Sigmoid colon (tissue), 7 donors: Measurements from ENCODE around the gene AP1G1. TPM values are rescaled to one million over a fixed set of nuclear protein-coding genes. Genes with fewer than 3 reads are reported as not detected.
A peak's percentile ranks its signal among the peaks of the same experiment; 100 is the strongest.
"Not testable (repeated sequence)": the region's sequence is repeated elsewhere in the genome, so short reads cannot be mapped to it uniquely, and the experiment has no call there.

Experiments
- DNase-seq: peaks from one replicate; pipeline ENCODE4 v3.0.0-alpha.2; 2019
- H3K27ac ChIP-seq, 4 donors: fragments of 200-600 bp; sonication (generic); one replicate each; pipeline ENCODE4 v1.5.1; 2016 to 2019; ENCODE audit warnings: mild to moderate bottlenecking in 1 of 4
- H3K27me3 ChIP-seq, 3 donors: fragments of 200-600 bp; sonication (generic); one replicate each; pipeline ENCODE4 v1.5.1; 2019; ENCODE audit warnings: mild to moderate bottlenecking in 1 of 3
- H3K36me3 ChIP-seq, 4 donors: fragments of 200-600 bp; sonication (generic); one replicate each; pipeline ENCODE4 v1.5.1; 2016 to 2019
- H3K4me1 ChIP-seq, 4 donors: fragments of 200-600 bp; sonication (generic); one replicate each; pipeline ENCODE4 v1.5.1; 2017 to 2019
- H3K4me3 ChIP-seq, 4 donors: fragments of 200-600 bp; sonication (generic); one replicate each; pipeline ENCODE4 v1.5.1; 2017 to 2019; ENCODE audit warnings: mild to moderate bottlenecking in 2 of 4, moderate library complexity in 1 of 4
- H3K9me3 ChIP-seq, 4 donors: fragments of 200-600 bp in 3 of 4; sonication (generic) in 3 of 4; one replicate each; pipeline versions ENCODE4 v1.5.1 to v1.6.1; 2013 to 2019
- EP300 ChIP-seq, 4 donors: sonication (generic); formaldehyde crosslinking; IDR thresholded peaks; one replicate each; pipeline ENCODE4 v1.6.1; 2017; ENCODE audit warnings: antibody characterized with exemption in 4 of 4
- POLR2A ChIP-seq, 2 donors: fragments of 450-650 bp; IDR thresholded peaks; one replicate each; pipeline ENCODE4 v1.6.1; 2016; ENCODE audit warnings: antibody characterized with exemption in 2 of 2, mild to moderate bottlenecking in 2 of 2, moderate library complexity in 2 of 2
- POLR2AphosphoS5 ChIP-seq, 4 donors: sonication (generic); formaldehyde crosslinking; IDR thresholded peaks; one replicate each; pipeline ENCODE4 v1.6.1; 2017; ENCODE audit warnings: antibody characterized with exemption in 4 of 4
- WGBS, 2 donors: extraction: QIAGEN DNeasy Blood & Tissue Kit; methylation state at CpG; one replicate each; pipeline ENCODE4 v1.1.7; 2013; 5-methylcytosine and 5-hydroxymethylcytosine counted together
- intact Hi-C: fragments of 100-400 bp; cut with DNase I; formaldehyde crosslinking; loops from one replicate; pipeline ENCODE4 v1.15.1; 2023
- polyA plus RNA-seq, 3 donors: library from polyadenylated mRNA; stranded (reverse); fragments of 200-250 nt; gene quantifications; one replicate each; pipeline ENCODE4 v1.2.3, GENCODE V29; 2013
- total RNA-seq, 4 donors: library from RNA; depleted of rRNA; stranded (reverse); fragments of >200 nt; gene quantifications; one replicate each; pipeline ENCODE4 v1.1.0, GENCODE V29; 2016
- TF ChIP-seq, protein P1 (sequence below), 4 experiments: fragments of 450-650 bp in 3 of 4; fragments of 200-600 bp in 1 of 4; IDR thresholded peaks; one replicate each; pipeline ENCODE4 v1.5.1; 2016 to 2019; ENCODE audit warnings: antibody characterized with exemption in 4 of 4, mild to moderate bottlenecking in 3 of 4, moderate library complexity in 2 of 4
- donor health status: healthy with polysubstance abuse.
- donor health status: Bipolar disorder and iron deficiency.
- donor health status: healthy.

The AP1G1 gene
- total and polyA plus RNA-seq, 7 donors: 12.6 to 57.3 (median 34.9) TPM

DNA sequence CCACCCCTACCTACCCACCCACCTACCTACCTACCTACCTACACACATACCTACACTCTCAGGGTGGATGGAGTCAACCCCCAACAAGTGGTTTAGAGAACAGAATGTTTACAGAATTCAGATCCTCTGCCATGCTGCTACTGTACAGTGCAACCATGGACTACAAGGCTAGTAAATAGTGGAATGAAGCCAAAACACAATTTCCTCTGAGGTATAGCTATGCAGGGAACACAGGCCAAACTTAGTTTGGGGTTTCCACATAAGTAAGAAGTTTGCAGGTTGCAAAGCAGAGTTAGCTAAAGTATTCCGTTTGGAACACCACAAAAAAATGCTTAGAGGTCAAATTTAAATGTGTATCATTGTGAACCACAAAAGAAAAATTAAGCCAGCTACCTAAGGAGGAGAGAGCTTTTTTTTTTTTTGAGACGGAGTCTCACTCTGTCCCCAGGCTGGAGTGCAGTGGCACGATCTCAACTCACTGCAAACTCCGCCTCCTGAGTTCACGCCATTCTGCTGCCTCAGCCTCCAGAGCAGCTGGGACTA lies 2.7 kb upstream of the AP1G1 start:
- intact Hi-C loops: no loop called here
- H3K27ac ChIP-seq: no peak overlapping the region

DNA sequence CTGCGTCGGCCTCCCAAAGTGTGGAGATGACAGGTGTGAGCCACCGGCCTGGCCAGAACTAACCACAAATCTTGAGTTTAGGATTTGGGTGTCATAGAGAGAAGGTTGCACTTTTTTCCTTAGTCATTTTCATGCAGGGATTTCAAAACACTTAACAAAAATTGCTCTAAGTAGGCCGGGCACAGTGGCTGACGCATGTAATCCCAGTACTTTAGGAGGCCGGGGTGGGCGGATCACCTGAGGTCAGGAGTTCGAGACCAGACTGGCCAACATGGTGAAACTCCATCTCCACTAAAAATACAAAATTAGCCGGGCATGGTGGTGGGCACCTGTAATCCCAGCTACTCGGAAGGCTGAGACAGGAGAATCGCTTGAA lies 1.5 kb upstream of the AP1G1 start:
- peaks cover 0 to 34% (median 31%) of the 10 kb centered on the region in 4 donors for H3K4me1 ChIP-seq
- intact Hi-C loops, H3K27me3 ChIP-seq, H3K4me3 ChIP-seq, H3K9me3 ChIP-seq, H3K36me3 ChIP-seq, DNase-seq: not testable (repeated sequence)
- 93 to 94% methylated on average over 11 of the region's 11 CpGs for WGBS, 2 donors
- H3K27ac ChIP-seq: peak overlapping the region; percentile 94 to 99 (median 97)

More for the DNA sequence above, 2.7 kb upstream of the AP1G1 start:
- TF ChIP-seq, protein P1, sequence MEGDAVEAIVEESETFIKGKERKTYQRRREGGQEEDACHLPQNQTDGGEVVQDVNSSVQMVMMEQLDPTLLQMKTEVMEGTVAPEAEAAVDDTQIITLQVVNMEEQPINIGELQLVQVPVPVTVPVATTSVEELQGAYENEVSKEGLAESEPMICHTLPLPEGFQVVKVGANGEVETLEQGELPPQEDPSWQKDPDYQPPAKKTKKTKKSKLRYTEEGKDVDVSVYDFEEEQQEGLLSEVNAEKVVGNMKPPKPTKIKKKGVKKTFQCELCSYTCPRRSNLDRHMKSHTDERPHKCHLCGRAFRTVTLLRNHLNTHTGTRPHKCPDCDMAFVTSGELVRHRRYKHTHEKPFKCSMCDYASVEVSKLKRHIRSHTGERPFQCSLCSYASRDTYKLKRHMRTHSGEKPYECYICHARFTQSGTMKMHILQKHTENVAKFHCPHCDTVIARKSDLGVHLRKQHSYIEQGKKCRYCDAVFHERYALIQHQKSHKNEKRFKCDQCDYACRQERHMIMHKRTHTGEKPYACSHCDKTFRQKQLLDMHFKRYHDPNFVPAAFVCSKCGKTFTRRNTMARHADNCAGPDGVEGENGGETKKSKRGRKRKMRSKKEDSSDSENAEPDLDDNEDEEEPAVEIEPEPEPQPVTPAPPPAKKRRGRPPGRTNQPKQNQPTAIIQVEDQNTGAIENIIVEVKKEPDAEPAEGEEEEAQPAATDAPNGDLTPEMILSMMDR (IDR thresholded peaks at IDR 0.05): no peak
- TF ChIP-seq EP300 (IDR thresholded peaks at IDR 0.05): no peak
- TF ChIP-seq POLR2AphosphoS5 (IDR thresholded peaks at IDR 0.05): no peak
- TF ChIP-seq POLR2A (IDR thresholded peaks at IDR 0.05): no peak
- 71 to 87% methylated on average over 5 of the region's 5 CpGs for WGBS, 2 donors
- DNase-seq: no peak
- Histone ChIP-seq H3K27me3 (no peaks in the 10 kb centered on the region), H3K36me3 (no peaks in the 10 kb centered on the region), H3K4me3 (no peak overlapping the region), H3K9me3 (no peaks in the 10 kb centered on the region), H3K4me1 (peaks cover 0 to 31% (median 30%) of the 10 kb centered on the region in 4 donors)

DNA sequence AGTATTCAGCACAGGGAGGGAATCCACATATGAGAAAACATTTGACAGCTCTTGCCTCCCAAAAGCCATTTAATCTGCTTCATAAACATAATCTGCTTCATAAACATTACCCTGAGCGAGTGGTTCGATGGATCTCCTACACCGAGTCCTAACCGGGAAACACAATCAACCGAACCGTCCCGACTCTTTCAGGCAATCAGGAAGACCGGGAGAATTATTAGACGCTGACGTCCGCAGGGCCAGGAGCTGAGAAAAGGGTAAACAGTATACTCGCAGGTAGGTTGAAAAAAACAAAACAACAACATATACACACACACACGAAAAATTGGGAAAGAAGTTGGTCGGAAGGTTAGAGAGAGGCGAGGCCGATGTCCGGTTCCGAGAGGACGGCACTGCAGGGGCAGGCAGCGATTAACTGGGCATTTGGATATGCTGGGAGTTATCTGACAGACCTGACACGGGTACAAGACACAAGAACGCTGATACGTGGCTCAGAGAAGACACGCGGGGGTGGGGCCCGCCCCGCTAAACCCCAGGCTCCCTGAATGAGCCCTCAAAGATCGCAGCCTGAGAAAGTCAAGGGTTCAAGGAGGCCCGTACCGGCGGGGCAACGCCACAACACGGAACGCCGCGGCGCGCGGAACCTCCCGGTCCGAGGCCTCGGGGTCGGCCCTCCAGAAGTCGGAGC lies 585 bp downstream of the AP1G1 start:
- Histone ChIP-seq H3K4me3 (peak overlapping the region; percentile 77 to 98 (median 79)), H3K27ac (peak overlapping the region; percentile 94 to 99 (median 97)), H3K27me3 (no peaks in the 10 kb centered on the region), H3K9me3 (no peaks in the 10 kb centered on the region), H3K4me1 (peaks cover 0 to 38% (median 31%) of the 10 kb centered on the region in 4 donors), H3K36me3 (peaks cover 0 to 15% (median 0%) of the 10 kb centered on the region in 4 donors)
- peak; percentile 69 for DNase-seq
- intact Hi-C loops: loop anchor here (2.0 to 5.0 kb wide), 4 partner anchors 37 to 87 kb away; partner anchors contain the start of genes ATXN1L, IST1, PHLPP2 and ZNF821
- 0% methylated on average over 44 of the region's 44 CpGs for WGBS, 2 donors
- TF ChIP-seq POLR2AphosphoS5 (IDR thresholded peaks at IDR 0.05) (no peak), POLR2A (IDR thresholded peaks at IDR 0.05) (no peak), EP300 (IDR thresholded peaks at IDR 0.05) (no peak)
- TF ChIP-seq, protein P1 (IDR thresholded peaks at IDR 0.05): no peak

- Histone ChIP-seq H3K27ac (no peak overlapping the region), H3K4me3 (no peak overlapping the region), H3K27me3 (no peaks in the 10 kb centered on the region), H3K9me3 (no peaks in the 10 kb centered on the region), H3K36me3 (peaks cover 0 to 44% (median 0%) of the 10 kb centered on the region in 4 donors), H3K4me1 (peaks cover 0 to 33% (median 25%) of the 10 kb centered on the region in 4 donors)
- no peak for DNase-seq
- intact Hi-C loops: no loop called here
- WGBS, 2 donors: 92% methylated on average over 1 of the region's 1 CpG
- TF ChIP-seq EP300 (IDR thresholded peaks at IDR 0.05) (no peak), POLR2A (IDR thresholded peaks at IDR 0.05) (no peak), POLR2AphosphoS5 (IDR thresholded peaks at IDR 0.05) (no peak)
- TF ChIP-seq, protein P1 (IDR thresholded peaks at IDR 0.05): no peak
These were observed 5.3 kb downstream of the AP1G1 start for GRCh38 chr16:71803305-71803690.

DNA sequence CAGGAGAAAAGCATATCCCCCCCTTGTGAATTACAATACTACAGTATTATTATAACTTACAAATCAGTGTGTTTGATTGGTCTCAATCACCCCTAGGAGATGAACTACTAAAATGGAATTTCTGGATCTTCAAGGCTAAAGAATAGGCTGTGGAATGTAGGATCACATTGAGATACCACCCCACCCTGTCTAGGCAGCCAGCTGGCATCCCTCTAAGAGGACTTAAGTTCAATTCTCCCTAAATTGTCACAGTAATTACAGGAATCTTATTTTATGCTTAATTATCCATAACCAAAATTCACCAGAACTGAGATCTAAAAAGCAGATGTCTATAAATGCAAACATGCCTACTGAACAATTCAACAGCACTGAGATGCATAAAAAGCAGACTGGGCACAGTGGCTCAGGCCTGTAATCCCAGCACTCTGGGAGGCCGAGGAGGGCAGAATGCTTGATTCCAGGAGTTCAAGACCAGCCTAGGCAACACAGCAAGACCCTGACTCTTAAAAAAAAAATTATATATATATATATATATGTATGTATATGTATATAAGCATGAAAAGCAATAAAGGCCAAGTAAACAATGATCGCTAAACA lies 12.0 kb downstream of the AP1G1 start:
- H3K36me3 ChIP-seq: peaks cover 0 to 31% (median 0%) of the 10 kb centered on the region in 4 donors
- WGBS, 2 donors: 85 to 95% methylated on average over 2 of the region's 2 CpGs
- H3K9me3 ChIP-seq: no peaks in the 10 kb centered on the region
- H3K27me3 ChIP-seq: no peaks in the 10 kb centered on the region
- TF ChIP-seq, protein P1 (IDR thresholded peaks at IDR 0.05): no peak
- TF ChIP-seq POLR2AphosphoS5 (IDR thresholded peaks at IDR 0.05) (no peak), EP300 (IDR thresholded peaks at IDR 0.05) (no peak), POLR2A (IDR thresholded peaks at IDR 0.05) (no peak)
- H3K4me1 ChIP-seq: peaks cover 0 to 45% (median 23%) of the 10 kb centered on the region in 4 donors
- no peak for DNase-seq
- H3K4me3 ChIP-seq: no peak overlapping the region
- intact Hi-C loops: loop anchor here (10.0 kb wide), 1 partner anchor 168 kb away; no protein-coding TSS in a partner anchor
- peak overlapping the region in 2 of 4 donors; percentile 8 to 18 for H3K27ac ChIP-seq
